Activated T-helper 1 cell treated with anti-CD3 and anti-CD28 coated beads, Interleukin-12 subunit alpha, Interleukin-12 subunit beta, Interleukin-2, Interleukin-4 antibody, amounts not matched to agents 30 ng/mL and 10 ng/mL and 1 ng/mL, durations not matched to agents 14 hours and 24 hours and 36 hours (primary cell): Measurements from ENCODE around the gene PKIG. TPM values are rescaled to one million over a fixed set of nuclear protein-coding genes. Genes with fewer than 3 reads are reported as not detected.

Source experiments
- DNase-seq: peaks from one replicate; pipeline ENCODE4 v3.0.0; 2021; ENCODE audit warnings: low spot score
- H3K27ac Mint-ChIP-seq: one replicate; pipeline ENCODE4 v1.8.0; 2021; ENCODE audit warnings: mild to moderate bottlenecking, mixed read lengths
- H3K27me3 Mint-ChIP-seq: one replicate; pipeline ENCODE4 v1.8.0; 2022; ENCODE audit warnings: mild to moderate bottlenecking, moderate library complexity, mixed read lengths; ENCODE audit not compliant: insufficient read depth
- H3K36me3 Mint-ChIP-seq: one replicate; pipeline ENCODE4 v1.8.0; 2021; ENCODE audit warnings: low read depth, mixed read lengths
- H3K4me1 Mint-ChIP-seq: one replicate; pipeline ENCODE4 v1.8.0; 2021; ENCODE audit warnings: low read depth, mixed read lengths
- H3K4me3 Mint-ChIP-seq: one replicate; pipeline ENCODE4 v1.8.0; 2021; ENCODE audit warnings: mild to moderate bottlenecking, moderate library complexity, mixed read lengths
- H3K9me3 Mint-ChIP-seq: one replicate; pipeline ENCODE4 v1.8.0; 2021; ENCODE audit warnings: mixed read lengths
- intact Hi-C: fragments of 100-400 bp; cut with micrococcal nuclease; formaldehyde crosslinking; loops from one replicate; pipeline ENCODE4 v1.15.1; 2024
- total RNA-seq: library from RNA; stranded (reverse); gene quantifications from 2 replicates; pipeline ENCODE4 v1.2.3, GENCODE V29; 2022

Gene PKIG
- total RNA-seq, 1 donor from 2014 or later: 2.4 TPM

DNA sequence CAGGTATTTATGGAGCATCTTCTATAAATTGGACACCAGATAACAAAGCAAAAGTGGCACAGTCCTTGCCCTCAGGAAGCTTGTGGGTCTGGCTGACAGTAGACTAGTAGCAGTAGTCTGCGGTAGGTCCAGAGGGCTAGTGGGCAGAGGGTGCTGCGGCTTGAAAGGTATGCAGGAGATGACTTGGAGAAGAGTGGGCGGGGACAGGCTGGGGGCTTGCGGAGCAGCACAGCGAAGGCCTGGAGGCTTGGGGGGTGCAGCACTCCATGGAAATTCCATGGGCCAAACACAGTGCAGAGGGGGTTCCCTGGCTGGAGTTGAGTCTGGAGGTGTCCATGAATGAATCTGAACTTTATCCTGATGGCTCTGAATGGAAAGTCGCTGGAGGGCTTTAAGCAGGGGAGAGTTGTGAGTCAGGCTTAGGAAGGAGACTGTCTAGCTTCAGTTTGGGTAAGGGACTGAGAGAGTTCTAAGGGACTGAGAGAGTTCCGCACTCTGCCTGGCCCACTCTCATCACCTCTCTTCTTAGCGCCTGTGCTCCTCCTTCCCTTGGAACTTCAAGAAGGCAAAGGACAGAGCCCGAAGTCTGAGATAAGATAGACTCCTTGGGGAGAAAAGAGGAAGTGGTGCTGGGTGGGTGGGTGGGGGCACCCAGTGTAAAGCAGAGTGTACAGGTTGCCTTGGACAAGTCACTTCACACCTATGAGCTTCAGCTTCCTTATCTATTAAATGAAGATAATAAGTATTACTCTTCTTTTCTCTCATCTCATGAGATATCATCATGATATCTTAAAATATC is 8.8 kb downstream of the PKIG start:
- intact Hi-C loops: no loop called here
- Mint-ChIP-seq H3K27ac (no peak overlapping the region), H3K27me3 (no peaks in the 10 kb centered on the region), H3K4me1 (no peaks in the 10 kb centered on the region), H3K4me3 (no peak overlapping the region), H3K9me3 (no peaks in the 10 kb centered on the region), H3K36me3 (no peaks in the 10 kb centered on the region)
- DNase-seq: no peak

DNA sequence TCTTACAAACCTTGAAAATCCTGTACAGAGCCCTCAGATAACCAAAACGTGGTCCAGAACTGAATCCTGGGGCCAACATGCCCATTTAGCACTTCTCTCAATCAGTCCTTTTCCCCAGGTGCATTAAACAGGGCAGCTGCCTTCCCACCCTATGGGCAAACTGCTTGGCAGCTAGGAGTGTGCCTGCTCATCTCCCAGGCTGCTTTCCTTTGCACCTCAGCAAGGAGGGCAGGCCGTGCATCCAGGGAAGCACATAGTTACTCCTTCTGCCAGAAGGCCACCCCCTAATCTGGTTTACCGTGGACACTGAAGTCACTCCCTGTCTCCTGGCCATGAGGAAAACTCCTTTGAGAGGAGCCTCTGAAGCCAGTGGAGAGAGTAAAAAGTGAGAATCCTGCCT is 10.0 kb downstream of the PKIG start:
- Mint-ChIP-seq H3K9me3 (no peaks in the 10 kb centered on the region), H3K27ac (no peak overlapping the region), H3K36me3 (no peaks in the 10 kb centered on the region), H3K27me3 (no peaks in the 10 kb centered on the region), H3K4me3 (no peak overlapping the region), H3K4me1 (no peaks in the 10 kb centered on the region)
- intact Hi-C loops: no loop called here
- DNase-seq: no peak

- H3K27me3 Mint-ChIP-seq: no peaks in the 10 kb centered on the region
- no peaks in the 10 kb centered on the region for H3K9me3 Mint-ChIP-seq
- H3K4me3 Mint-ChIP-seq: no peak overlapping the region
- H3K27ac Mint-ChIP-seq: no peak overlapping the region
- no peak for DNase-seq
- intact Hi-C loops: no loop called here
- H3K4me1 Mint-ChIP-seq: peaks cover 10% of the 10 kb centered on the region
- no peaks in the 10 kb centered on the region for H3K36me3 Mint-ChIP-seq
These were observed 11.4 kb downstream of the PKIG start for GRCh38 chr20:44593751-44594150.

DNA sequence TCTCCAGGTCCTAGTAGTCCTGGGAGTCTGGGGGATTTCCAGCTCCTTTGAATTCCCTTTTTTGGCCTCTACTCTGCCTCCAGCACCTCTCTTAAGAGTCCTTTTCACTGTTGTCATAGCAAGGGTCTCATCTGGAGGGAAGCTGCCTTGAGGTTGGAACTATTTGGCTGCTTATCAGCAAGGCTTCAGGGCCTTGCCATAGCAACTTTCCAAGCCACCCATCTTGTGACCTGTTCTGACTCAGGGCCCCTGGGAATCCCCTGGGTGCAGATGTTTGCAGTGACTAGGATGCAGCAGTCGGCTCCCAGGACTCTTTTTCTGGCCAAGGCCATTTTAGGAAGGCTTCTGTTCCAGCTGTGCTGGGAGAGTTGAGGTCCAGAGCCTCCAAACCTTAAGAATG is 12.4 kb downstream of the PKIG start:
- Mint-ChIP-seq H3K27ac (peak overlapping the region; percentile 77), H3K4me1 (peaks cover 16% of the 10 kb centered on the region), H3K36me3 (no peaks in the 10 kb centered on the region), H3K4me3 (no peak overlapping the region), H3K27me3 (no peaks in the 10 kb centered on the region), H3K9me3 (no peaks in the 10 kb centered on the region)
- intact Hi-C loops: no loop called here
- no peak for DNase-seq

DNA sequence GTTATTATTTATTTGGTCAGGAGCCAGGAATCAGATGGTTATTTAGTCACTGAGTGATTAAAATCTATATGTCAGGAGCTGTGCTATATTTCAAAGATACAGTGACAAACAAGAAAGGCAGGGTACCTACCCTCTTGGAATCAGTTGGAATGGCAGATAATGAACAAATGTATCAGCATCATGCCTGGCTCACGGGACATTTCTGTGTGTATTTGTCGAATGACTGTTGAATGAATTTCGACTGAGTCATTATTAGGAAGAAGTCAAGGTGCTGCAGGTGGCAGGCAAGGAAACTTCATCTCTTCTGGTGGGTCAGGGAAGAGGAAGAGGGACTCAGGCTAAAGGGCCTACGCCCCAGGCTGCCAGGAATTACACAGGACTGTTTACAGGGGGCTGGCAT is 13.6 kb downstream of the PKIG start:
- intact Hi-C loops: no loop called here
- DNase-seq: no peak
- Mint-ChIP-seq H3K27me3 (no peaks in the 10 kb centered on the region), H3K4me3 (no peak overlapping the region), H3K36me3 (peaks cover 2% of the 10 kb centered on the region), H3K27ac (no peak overlapping the region), H3K9me3 (no peaks in the 10 kb centered on the region), H3K4me1 (peaks cover 23% of the 10 kb centered on the region)

GRCh38 chr20:44596876-44597275 is 14.5 kb downstream of the PKIG start:
- H3K9me3 Mint-ChIP-seq: no peaks in the 10 kb centered on the region
- intact Hi-C loops: no loop called here
- DNase-seq: no peak
- H3K27ac Mint-ChIP-seq: no peak overlapping the region
- no peaks in the 10 kb centered on the region for H3K27me3 Mint-ChIP-seq
- no peak overlapping the region for H3K4me3 Mint-ChIP-seq
- peaks cover 2% of the 10 kb centered on the region for H3K36me3 Mint-ChIP-seq
- peaks cover 23% of the 10 kb centered on the region for H3K4me1 Mint-ChIP-seq

DNA sequence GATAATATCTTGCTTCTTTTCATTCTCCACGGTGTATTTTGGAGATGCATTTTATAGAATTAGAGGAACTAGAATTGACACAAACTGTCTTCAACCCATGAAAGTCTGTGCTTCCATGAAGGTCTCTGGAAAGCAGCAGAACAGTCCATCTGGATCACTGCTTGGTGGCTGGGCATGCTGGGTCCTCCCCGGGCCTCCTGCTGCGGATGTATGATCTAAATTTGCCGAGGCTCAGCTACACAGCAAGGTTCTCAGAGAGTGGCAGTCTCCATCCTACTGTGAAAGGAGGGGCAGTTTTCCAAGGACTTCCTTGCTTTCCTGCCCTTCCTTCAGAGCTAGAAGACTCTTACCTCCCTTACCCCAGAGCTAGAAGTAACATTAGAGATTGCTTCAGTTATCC is 15.1 kb downstream of the PKIG start:
- peaks cover 2% of the 10 kb centered on the region for H3K36me3 Mint-ChIP-seq
- H3K27me3 Mint-ChIP-seq: no peaks in the 10 kb centered on the region
- H3K4me3 Mint-ChIP-seq: no peak overlapping the region
- H3K4me1 Mint-ChIP-seq: peaks cover 23% of the 10 kb centered on the region
- no peaks in the 10 kb centered on the region for H3K9me3 Mint-ChIP-seq
- intact Hi-C loops: no loop called here
- no peak for DNase-seq
- H3K27ac Mint-ChIP-seq: no peak overlapping the region

- H3K36me3 Mint-ChIP-seq: peaks cover 2% of the 10 kb centered on the region
- H3K4me3 Mint-ChIP-seq: peak overlapping the region; percentile 75
- peak overlapping the region; percentile 70 for H3K27ac Mint-ChIP-seq
- DNase-seq: no peak
- peaks cover 23% of the 10 kb centered on the region for H3K4me1 Mint-ChIP-seq
- H3K27me3 Mint-ChIP-seq: no peaks in the 10 kb centered on the region
- no peaks in the 10 kb centered on the region for H3K9me3 Mint-ChIP-seq
- intact Hi-C loops: no loop called here
These were observed 15.6 kb downstream of the PKIG start for GRCh38 chr20:44597930-44598329.

- peak overlapping the region; percentile 70 for H3K27ac Mint-ChIP-seq
These were observed 16.3 kb downstream of the PKIG start for GRCh38 chr20:44598423-44599305.

DNA sequence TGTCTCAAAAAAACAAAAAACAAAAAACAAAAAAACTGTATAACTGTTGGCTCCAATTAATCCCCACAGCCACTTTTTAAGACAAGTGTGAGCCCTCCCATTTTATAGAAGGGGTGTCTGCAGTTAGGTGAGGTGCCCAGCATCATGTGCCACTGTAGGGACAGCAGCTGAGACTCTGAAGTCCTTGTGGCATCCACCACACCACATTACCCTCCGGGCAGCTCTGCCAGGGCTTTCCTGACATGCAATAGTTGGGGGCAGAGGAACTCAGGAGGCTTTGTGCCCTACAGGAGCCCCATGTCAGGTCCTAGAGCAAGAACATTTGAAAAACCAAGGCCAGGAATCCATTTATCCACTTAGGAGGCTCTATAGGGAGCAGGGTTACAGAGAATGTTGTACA is 17.3 kb downstream of the PKIG start:
- intact Hi-C loops: no loop called here
- peaks cover 2% of the 10 kb centered on the region for H3K36me3 Mint-ChIP-seq
- no peaks in the 10 kb centered on the region for H3K27me3 Mint-ChIP-seq
- peak overlapping the region; percentile 25 for H3K4me3 Mint-ChIP-seq
- H3K9me3 Mint-ChIP-seq: no peaks in the 10 kb centered on the region
- DNase-seq: no peak
- H3K4me1 Mint-ChIP-seq: peaks cover 23% of the 10 kb centered on the region
- no peak overlapping the region for H3K27ac Mint-ChIP-seq

More at GRCh38 chr20:44598423-44599305, 16.3 kb downstream of the PKIG start:
- intact Hi-C loops: no loop called here
- peak; percentile 14 for DNase-seq
- H3K9me3 Mint-ChIP-seq: no peaks in the 10 kb centered on the region
- H3K36me3 Mint-ChIP-seq: peaks cover 2% of the 10 kb centered on the region
- H3K4me1 Mint-ChIP-seq: peaks cover 23% of the 10 kb centered on the region
- H3K4me3 Mint-ChIP-seq: peak overlapping the region; percentile 75
- no peaks in the 10 kb centered on the region for H3K27me3 Mint-ChIP-seq

DNA sequence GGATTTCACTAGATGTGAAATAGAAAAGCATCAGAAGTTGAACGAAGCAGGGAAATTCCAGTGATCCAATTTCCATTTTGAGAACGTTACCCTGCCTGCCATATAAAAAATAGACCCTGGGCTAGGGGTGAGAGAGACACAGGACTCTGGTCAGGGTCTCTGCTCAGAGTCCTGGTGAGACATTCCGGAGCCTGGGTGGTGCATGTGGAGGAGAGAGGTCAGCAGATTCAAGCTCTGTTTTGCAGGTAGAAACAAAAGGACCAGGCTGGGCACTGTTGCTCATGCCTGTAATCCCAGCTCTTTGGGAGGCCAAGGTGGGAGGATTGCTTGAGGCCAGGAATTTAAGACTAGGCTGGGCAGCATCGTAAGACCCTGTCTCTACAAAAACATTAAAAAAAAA is 17.9 kb downstream of the PKIG start:
- Mint-ChIP-seq H3K4me1 (peaks cover 23% of the 10 kb centered on the region), H3K27ac (peak overlapping the region; percentile 11)
- intact Hi-C loops: no loop called here

DNA sequence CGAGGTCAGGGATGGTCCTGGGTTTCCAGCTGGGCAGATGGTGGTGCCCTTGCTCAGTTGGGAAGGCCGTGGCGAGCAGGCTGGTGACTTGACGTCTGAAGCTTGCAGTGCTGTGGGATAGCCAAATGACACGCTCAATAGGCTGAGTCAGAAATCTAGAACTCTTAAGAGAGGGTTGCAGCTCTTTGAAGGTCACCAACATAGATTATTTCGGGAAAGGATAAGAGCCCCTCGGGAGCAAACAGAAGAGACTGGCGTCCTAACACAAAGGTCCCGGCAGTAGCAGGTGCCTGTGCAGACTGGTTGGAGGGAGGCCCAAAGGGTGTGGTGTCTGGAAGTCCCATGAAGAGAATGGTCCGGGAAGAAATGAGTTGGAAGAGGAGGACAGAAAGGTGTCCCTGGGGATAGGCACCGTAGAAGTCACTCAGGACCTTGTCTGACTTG is 18.4 kb downstream of the PKIG start:
- Mint-ChIP-seq H3K27ac (no peak overlapping the region), H3K27me3 (no peaks in the 10 kb centered on the region), H3K36me3 (peaks cover 2% of the 10 kb centered on the region), H3K4me3 (no peak overlapping the region), H3K4me1 (peaks cover 23% of the 10 kb centered on the region), H3K9me3 (no peaks in the 10 kb centered on the region)
- intact Hi-C loops: no loop called here
- DNase-seq: no peak

More for the DNA sequence above, 17.9 kb downstream of the PKIG start:
- peaks cover 2% of the 10 kb centered on the region for H3K36me3 Mint-ChIP-seq
- no peak overlapping the region for H3K4me3 Mint-ChIP-seq
- H3K9me3 Mint-ChIP-seq: no peaks in the 10 kb centered on the region
- H3K27me3 Mint-ChIP-seq: no peaks in the 10 kb centered on the region
- DNase-seq: no peak

- DNase-seq: no peak
- no peaks in the 10 kb centered on the region for H3K27me3 Mint-ChIP-seq
- H3K36me3 Mint-ChIP-seq: peaks cover 2% of the 10 kb centered on the region
- intact Hi-C loops: no loop called here
- peaks cover 23% of the 10 kb centered on the region for H3K4me1 Mint-ChIP-seq
- no peak overlapping the region for H3K27ac Mint-ChIP-seq
- H3K9me3 Mint-ChIP-seq: no peaks in the 10 kb centered on the region
- H3K4me3 Mint-ChIP-seq: no peak overlapping the region
These were observed 18.9 kb downstream of the PKIG start for GRCh38 chr20:44601236-44601671.
